Liver (tissue), 9 donors: ENCODE data around the gene RELL1. TPM values are rescaled to one million over a fixed set of nuclear protein-coding genes. Genes with fewer than 3 reads are reported as not detected.

Experiments
- DNase-seq: peaks from one replicate; pipeline ENCODE4 v3.0.0-alpha.2; 2017; ENCODE audit warnings: low spot score
- H3K27ac ChIP-seq, 2 donors: one replicate each; pipeline ENCODE4 v1.7.0; 2013; ENCODE audit warnings: inconsistent platforms in 2 of 2, low read length in 2 of 2, control low read depth in 1 of 2, low read depth in 1 of 2, mild to moderate bottlenecking in 1 of 2
- H3K27me3 ChIP-seq, 4 donors: one replicate each; pipeline versions ENCODE4 v1.6.1 to v1.7.0; 2013; ENCODE audit warnings: low read length in 3 of 4, inconsistent platforms in 1 of 4, mild to moderate bottlenecking in 1 of 4, moderate library complexity in 1 of 4; ENCODE audit not compliant: control insufficient read depth in 4 of 4, insufficient read depth in 4 of 4
- H3K36me3 ChIP-seq, 4 donors: one replicate each; pipeline versions ENCODE4 v1.6.1 to v1.7.0; 2013; ENCODE audit warnings: low read length in 3 of 4, mild to moderate bottlenecking in 3 of 4, low read depth in 1 of 4, moderate library complexity in 1 of 4; ENCODE audit not compliant: control insufficient read depth in 4 of 4, insufficient read depth in 3 of 4
- H3K4me1 ChIP-seq, 4 donors: one replicate each; pipeline versions ENCODE4 v1.6.1 to v1.7.0; 2013; ENCODE audit warnings: low read length in 3 of 4, mild to moderate bottlenecking in 3 of 4, moderate library complexity in 1 of 4; ENCODE audit not compliant: control insufficient read depth in 4 of 4, insufficient read depth in 4 of 4
- H3K4me3 ChIP-seq, 3 donors: one replicate each; pipeline versions ENCODE4 v1.6.1 to v1.7.0; 2013; ENCODE audit warnings: low read length in 3 of 3, control low read depth in 1 of 3, low read depth in 1 of 3, mild to moderate bottlenecking in 1 of 3
- H3K9ac ChIP-seq, 2 donors: one replicate each; pipeline ENCODE4 v1.7.0; 2013; ENCODE audit warnings: low read length in 2 of 2, mild to moderate bottlenecking in 2 of 2, moderate library complexity in 2 of 2, control low read depth in 1 of 2, low read depth in 1 of 2
- H3K9me3 ChIP-seq, 4 donors: one replicate each; pipeline versions ENCODE4 v1.6.1 to v1.7.0; 2013; ENCODE audit warnings: low read length in 3 of 4; ENCODE audit not compliant: control insufficient read depth in 4 of 4
- EGR1 ChIP-seq, 2 donors: IDR thresholded peaks; 2 replicates each; pipeline ENCODE4 v1.6.1; 2016 to 2018; ENCODE audit warnings: antibody characterized with exemption in 2 of 2, low read depth in 2 of 2
- FOXA1 ChIP-seq: IDR thresholded peaks from 2 replicates; pipeline ENCODE4 v1.6.1; 2016; ENCODE audit warnings: antibody characterized with exemption
- FOXA2 ChIP-seq: IDR thresholded peaks from 2 replicates; pipeline ENCODE4 v1.6.1; 2016; ENCODE audit warnings: antibody characterized with exemption
- GABPA ChIP-seq, 2 donors: IDR thresholded peaks in 1 of 2; conservative IDR thresholded peaks in 1 of 2; 2 replicates each; pipeline ENCODE4 v1.6.1; 2016; ENCODE audit warnings: antibody characterized with exemption in 2 of 2, mild to moderate bottlenecking in 1 of 2, moderate library complexity in 1 of 2
- HNF4A ChIP-seq, 2 donors: conservative IDR thresholded peaks; 2 replicates each; pipeline ENCODE4 v1.6.1; 2016; ENCODE audit warnings: antibody characterized with exemption in 2 of 2, mild to moderate bottlenecking in 2 of 2
- HNF4G ChIP-seq: IDR thresholded peaks from 2 replicates; pipeline ENCODE4 v1.6.1; 2016; ENCODE audit warnings: antibody characterized with exemption
- NR2F2 ChIP-seq: IDR thresholded peaks from 2 replicates; pipeline ENCODE4 v1.6.1; 2016; ENCODE audit warnings: antibody characterized with exemption
- RAD21 ChIP-seq, 2 donors: IDR thresholded peaks; 2 replicates each; pipeline ENCODE4 v1.6.1; 2016; ENCODE audit warnings: antibody characterized with exemption in 2 of 2, mild to moderate bottlenecking in 2 of 2
- RXRA ChIP-seq, 2 donors: IDR thresholded peaks; 2 replicates each; pipeline ENCODE4 v1.6.1; 2017 to 2018; ENCODE audit warnings: antibody characterized with exemption in 2 of 2, mild to moderate bottlenecking in 1 of 2
- SP1 ChIP-seq: IDR thresholded peaks from 2 replicates; pipeline ENCODE4 v1.6.1; 2018; ENCODE audit warnings: antibody characterized with exemption, mild to moderate bottlenecking
- TAF1 ChIP-seq: conservative IDR thresholded peaks from 2 replicates; pipeline ENCODE4 v1.6.1; 2016; ENCODE audit warnings: antibody characterized with exemption, mild to moderate bottlenecking
- YY1 ChIP-seq: IDR thresholded peaks from 2 replicates; pipeline ENCODE4 v1.6.1; 2016; ENCODE audit warnings: antibody characterized with exemption, mild to moderate bottlenecking
- WGBS: extraction: QIAGEN DNeasy Blood & Tissue Kit; methylation state at CpG from one replicate; pipeline ENCODE4 v1.1.7; 2013; 5-methylcytosine and 5-hydroxymethylcytosine counted together
- polyA plus RNA-seq, 2 donors: library from polyadenylated mRNA; stranded (reverse) in 1 of 2; unstranded in 1 of 2; fragments of 200-250 nt in 1 of 2; fragments of >200 nt in 1 of 2; fragmentation: Nextera tagmentation in 1 of 2; extraction: Ambion mirVana in 1 of 2; gene quantifications; one replicate each; pipeline versions ENCODE4 v1.2.1 to v1.2.3, GENCODE V29; 2013 to 2015
- total RNA-seq, 2 donors: library from RNA; depleted of rRNA; stranded (reverse); fragments of >200 nt; gene quantifications; one replicate each; pipeline ENCODE4 v1.2.3, GENCODE V29; 2014
- TF ChIP-seq, protein P1 (sequence below): IDR thresholded peaks from 2 replicates; pipeline ENCODE4 v1.6.1; 2016; ENCODE audit warnings: antibody characterized with exemption
- TF ChIP-seq, protein P2 (sequence below): fragments of 150-350 bp; IDR thresholded peaks from 2 replicates; pipeline ENCODE4 v1.5.1; 2017; ENCODE audit warnings: improper control_type of control experiment, low read depth, low read length; ENCODE audit not compliant: missing input control
- TF ChIP-seq, protein P3 (sequence below): IDR thresholded peaks from 2 replicates; pipeline ENCODE4 v1.6.1; 2016; ENCODE audit warnings: antibody characterized with exemption, mild to moderate bottlenecking
- TF ChIP-seq, protein P4 (sequence below): IDR thresholded peaks from 2 replicates; pipeline ENCODE4 v1.6.1; 2016; ENCODE audit warnings: antibody characterized with exemption
- donor health status: healthy.
- donor health status: healthy.
- donor health status: healthy.
- donor health status: healthy.
- donor health status: healthy.

Gene RELL1
- total and polyA plus RNA-seq, 4 donors: 1.5 to 16.8 (median 7.3) TPM

DNA sequence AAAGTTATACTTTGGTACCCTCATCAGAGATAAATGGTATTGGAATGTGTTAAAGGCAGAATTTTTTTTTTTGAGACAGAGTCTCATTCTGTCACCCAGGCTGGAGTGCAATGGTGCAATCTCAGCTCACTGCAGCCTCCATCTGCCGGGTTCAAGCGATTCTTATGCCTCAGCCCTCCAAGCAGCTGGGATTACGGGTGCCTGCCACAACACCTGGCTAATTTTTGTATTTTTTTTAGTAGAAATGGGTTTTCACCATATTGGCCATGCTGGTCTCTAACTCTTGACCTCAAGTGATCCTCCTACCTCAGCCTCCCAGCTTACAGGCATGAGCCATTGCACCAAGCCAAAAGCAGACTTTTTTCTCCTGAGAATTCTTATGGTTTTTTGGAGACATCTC, 11.4 kb upstream of the RELL1 start (continued):
- TF ChIP-seq, protein P1, sequence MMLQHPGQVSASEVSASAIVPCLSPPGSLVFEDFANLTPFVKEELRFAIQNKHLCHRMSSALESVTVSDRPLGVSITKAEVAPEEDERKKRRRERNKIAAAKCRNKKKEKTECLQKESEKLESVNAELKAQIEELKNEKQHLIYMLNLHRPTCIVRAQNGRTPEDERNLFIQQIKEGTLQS: no peak
- TF ChIP-seq FOXA1: no peak

DNA sequence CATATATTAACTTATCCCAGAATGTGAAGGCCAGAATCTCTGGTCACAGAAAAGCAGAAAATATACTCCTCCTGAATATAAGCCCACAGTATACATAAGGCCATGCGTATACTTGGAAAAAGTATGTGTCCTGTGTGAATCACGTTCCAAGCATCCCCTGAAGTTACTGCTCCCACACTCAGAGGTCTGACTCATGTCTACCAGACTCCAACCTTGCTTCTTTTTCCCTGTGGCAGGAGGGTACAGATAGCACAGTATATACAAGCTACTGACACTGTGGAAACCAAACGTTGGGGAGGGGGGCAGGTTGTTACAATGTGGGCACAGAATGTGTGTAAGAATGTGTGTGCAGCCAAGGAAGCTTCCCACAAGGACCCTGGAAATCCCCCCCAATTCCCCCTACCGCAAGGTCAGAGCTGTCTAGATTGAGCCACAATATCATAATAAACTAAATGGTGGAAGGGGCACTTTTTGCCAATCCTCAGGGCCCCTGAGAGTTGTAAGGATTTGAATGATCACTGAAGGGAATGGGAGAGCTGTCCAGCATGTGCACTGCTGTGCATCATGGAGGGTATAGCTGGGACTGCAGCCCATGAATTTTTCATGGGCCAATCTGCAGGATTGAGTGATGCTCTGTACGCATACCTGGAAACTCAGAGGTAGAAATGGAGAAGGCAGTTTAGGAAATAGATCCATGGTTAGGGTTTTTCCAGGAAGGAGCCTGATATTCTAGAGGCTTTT, 7.4 kb upstream of the RELL1 start:
- Histone ChIP-seq H3K9ac (no peak overlapping the region), H3K27me3 (no peaks in the 10 kb centered on the region), H3K4me3 (no peak overlapping the region), H3K4me1 (no peaks in the 10 kb centered on the region), H3K36me3 (no peaks in the 10 kb centered on the region), H3K27ac (no peak overlapping the region), H3K9me3 (no peaks in the 10 kb centered on the region)
- 94% methylated on average over 5 of the region's 5 CpGs for WGBS
- TF ChIP-seq EGR1 (IDR thresholded peaks at IDR 0.05; ENCODE audit: low read depth in 2 of 2): no peak
- TF ChIP-seq, protein P1: no peak
- TF ChIP-seq, protein P2, sequence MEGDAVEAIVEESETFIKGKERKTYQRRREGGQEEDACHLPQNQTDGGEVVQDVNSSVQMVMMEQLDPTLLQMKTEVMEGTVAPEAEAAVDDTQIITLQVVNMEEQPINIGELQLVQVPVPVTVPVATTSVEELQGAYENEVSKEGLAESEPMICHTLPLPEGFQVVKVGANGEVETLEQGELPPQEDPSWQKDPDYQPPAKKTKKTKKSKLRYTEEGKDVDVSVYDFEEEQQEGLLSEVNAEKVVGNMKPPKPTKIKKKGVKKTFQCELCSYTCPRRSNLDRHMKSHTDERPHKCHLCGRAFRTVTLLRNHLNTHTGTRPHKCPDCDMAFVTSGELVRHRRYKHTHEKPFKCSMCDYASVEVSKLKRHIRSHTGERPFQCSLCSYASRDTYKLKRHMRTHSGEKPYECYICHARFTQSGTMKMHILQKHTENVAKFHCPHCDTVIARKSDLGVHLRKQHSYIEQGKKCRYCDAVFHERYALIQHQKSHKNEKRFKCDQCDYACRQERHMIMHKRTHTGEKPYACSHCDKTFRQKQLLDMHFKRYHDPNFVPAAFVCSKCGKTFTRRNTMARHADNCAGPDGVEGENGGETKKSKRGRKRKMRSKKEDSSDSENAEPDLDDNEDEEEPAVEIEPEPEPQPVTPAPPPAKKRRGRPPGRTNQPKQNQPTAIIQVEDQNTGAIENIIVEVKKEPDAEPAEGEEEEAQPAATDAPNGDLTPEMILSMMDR: no peak
- no peak for TF ChIP-seq YY1
- no peak for TF ChIP-seq GABPA (IDR thresholded peaks at IDR 0.05 in 1 of 2, conservative IDR thresholded peaks at IDR 0.05 in 1 of 2)
- DNase-seq: no peak

DNA sequence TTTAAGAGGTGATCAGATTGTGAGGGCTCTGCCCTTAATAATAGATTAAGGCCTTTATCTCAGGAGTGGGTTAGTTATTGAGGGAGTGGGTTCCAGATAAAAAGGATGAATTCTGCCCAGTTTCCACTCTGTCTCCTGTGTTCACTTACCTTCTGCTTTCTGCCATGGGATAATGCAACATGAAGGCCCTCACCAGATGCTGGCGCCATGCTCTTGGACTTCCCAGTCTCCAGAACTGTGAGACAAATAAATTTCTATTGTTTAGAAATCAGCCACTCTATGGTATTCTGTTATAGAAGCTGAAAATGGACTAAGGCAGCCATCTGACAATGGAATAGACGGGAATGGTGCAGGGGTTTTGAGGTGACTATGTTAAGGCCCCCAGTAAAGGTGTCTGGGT, 6.9 kb upstream of the RELL1 start:
- H3K27me3 ChIP-seq: no peaks in the 10 kb centered on the region
- H3K27ac ChIP-seq: no peak overlapping the region
- H3K4me3 ChIP-seq: no peak overlapping the region
- H3K4me1 ChIP-seq: no peaks in the 10 kb centered on the region
- WGBS: 96% methylated on average over 2 of the region's 2 CpGs
- H3K9ac ChIP-seq: no peak overlapping the region
- H3K9me3 ChIP-seq: no peaks in the 10 kb centered on the region
- no peak for TF ChIP-seq TAF1
- no peak for TF ChIP-seq HNF4G
- no peak for TF ChIP-seq RAD21 (IDR thresholded peaks at IDR 0.05)
- DNase-seq: no peak
- H3K36me3 ChIP-seq: no peaks in the 10 kb centered on the region

DNA sequence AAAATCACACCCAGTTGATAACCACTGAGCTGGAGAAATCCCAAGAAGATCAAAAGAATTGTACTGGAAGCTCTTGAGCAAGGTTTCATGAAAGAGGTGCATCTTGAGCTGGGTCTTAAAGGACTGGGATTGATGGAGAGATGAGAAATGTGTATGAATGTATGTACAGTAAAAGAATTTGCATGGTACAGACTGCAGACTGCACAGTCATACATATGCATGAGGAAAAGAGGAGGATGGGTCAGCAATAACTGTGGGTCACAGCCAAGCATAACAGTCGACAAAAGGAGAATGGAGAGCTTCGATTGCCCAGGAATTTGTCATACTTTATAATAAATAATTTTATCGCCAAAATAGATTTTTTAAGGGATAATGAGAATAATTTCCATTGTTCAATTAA, 4.8 kb upstream of the RELL1 start:
- H3K4me1 ChIP-seq: peaks cover 0 to 5% (median 0%) of the 10 kb centered on the region in 4 donors
- no peaks in the 10 kb centered on the region for H3K27me3 ChIP-seq
- no peak overlapping the region for H3K9ac ChIP-seq
- DNase-seq: no peak
- H3K4me3 ChIP-seq: no peak overlapping the region
- no peak overlapping the region for H3K27ac ChIP-seq
- WGBS: 96% methylated on average over 3 of the region's 3 CpGs
- no peaks in the 10 kb centered on the region for H3K36me3 ChIP-seq
- H3K9me3 ChIP-seq: no peaks in the 10 kb centered on the region
- TF ChIP-seq RXRA (IDR thresholded peaks at IDR 0.05): no peak
- TF ChIP-seq NR2F2: no peak
- TF ChIP-seq FOXA1: no peak
- TF ChIP-seq, protein P3, sequence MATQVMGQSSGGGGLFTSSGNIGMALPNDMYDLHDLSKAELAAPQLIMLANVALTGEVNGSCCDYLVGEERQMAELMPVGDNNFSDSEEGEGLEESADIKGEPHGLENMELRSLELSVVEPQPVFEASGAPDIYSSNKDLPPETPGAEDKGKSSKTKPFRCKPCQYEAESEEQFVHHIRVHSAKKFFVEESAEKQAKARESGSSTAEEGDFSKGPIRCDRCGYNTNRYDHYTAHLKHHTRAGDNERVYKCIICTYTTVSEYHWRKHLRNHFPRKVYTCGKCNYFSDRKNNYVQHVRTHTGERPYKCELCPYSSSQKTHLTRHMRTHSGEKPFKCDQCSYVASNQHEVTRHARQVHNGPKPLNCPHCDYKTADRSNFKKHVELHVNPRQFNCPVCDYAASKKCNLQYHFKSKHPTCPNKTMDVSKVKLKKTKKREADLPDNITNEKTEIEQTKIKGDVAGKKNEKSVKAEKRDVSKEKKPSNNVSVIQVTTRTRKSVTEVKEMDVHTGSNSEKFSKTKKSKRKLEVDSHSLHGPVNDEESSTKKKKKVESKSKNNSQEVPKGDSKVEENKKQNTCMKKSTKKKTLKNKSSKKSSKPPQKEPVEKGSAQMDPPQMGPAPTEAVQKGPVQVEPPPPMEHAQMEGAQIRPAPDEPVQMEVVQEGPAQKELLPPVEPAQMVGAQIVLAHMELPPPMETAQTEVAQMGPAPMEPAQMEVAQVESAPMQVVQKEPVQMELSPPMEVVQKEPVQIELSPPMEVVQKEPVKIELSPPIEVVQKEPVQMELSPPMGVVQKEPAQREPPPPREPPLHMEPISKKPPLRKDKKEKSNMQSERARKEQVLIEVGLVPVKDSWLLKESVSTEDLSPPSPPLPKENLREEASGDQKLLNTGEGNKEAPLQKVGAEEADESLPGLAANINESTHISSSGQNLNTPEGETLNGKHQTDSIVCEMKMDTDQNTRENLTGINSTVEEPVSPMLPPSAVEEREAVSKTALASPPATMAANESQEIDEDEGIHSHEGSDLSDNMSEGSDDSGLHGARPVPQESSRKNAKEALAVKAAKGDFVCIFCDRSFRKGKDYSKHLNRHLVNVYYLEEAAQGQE: no peak
- TF ChIP-seq, protein P1: no peak
- no peak for TF ChIP-seq SP1
- no peak for TF ChIP-seq HNF4G
- no peak for TF ChIP-seq GABPA (IDR thresholded peaks at IDR 0.05 in 1 of 2, conservative IDR thresholded peaks at IDR 0.05 in 1 of 2)
- TF ChIP-seq, protein P4, sequence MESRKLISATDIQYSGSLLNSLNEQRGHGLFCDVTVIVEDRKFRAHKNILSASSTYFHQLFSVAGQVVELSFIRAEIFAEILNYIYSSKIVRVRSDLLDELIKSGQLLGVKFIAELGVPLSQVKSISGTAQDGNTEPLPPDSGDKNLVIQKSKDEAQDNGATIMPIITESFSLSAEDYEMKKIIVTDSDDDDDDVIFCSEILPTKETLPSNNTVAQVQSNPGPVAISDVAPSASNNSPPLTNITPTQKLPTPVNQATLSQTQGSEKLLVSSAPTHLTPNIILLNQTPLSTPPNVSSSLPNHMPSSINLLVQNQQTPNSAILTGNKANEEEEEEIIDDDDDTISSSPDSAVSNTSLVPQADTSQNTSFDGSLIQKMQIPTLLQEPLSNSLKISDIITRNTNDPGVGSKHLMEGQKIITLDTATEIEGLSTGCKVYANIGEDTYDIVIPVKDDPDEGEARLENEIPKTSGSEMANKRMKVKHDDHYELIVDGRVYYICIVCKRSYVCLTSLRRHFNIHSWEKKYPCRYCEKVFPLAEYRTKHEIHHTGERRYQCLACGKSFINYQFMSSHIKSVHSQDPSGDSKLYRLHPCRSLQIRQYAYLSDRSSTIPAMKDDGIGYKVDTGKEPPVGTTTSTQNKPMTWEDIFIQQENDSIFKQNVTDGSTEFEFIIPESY: no peak
- TF ChIP-seq FOXA2: no peak
- no peak for TF ChIP-seq HNF4A (conservative IDR thresholded peaks at IDR 0.05)
- TF ChIP-seq YY1: no peak
